Transverse colon (tissue), 4 donors: Measurements from ENCODE around the gene DNMT3B. TPM values are rescaled to one million over a fixed set of nuclear protein-coding genes. Genes with fewer than 3 reads are reported as not detected.

Experiments
- DNase-seq: peaks from one replicate; pipeline ENCODE4 v3.0.0-alpha.2; 2019
- H3K27ac ChIP-seq, 4 donors: fragments of 200-600 bp; sonication (generic); 2 replicates each; pipeline ENCODE4 v1.5.1; 2016 to 2018; ENCODE audit warnings: inconsistent platforms in 4 of 4
- H3K27me3 ChIP-seq: fragments of 200-600 bp; sonication (generic); 2 replicates; pipeline ENCODE4 v1.5.1; 2017; ENCODE audit warnings: inconsistent platforms
- H3K36me3 ChIP-seq, 4 donors: fragments of 200-600 bp; sonication (generic); 2 replicates each; pipeline ENCODE4 v1.5.1; 2017 to 2019; ENCODE audit warnings: inconsistent platforms in 4 of 4
- H3K4me1 ChIP-seq, 4 donors: fragments of 200-600 bp; sonication (generic); 2 replicates each; pipeline ENCODE4 v1.5.1; 2017 to 2020; ENCODE audit warnings: inconsistent platforms in 4 of 4
- H3K4me3 ChIP-seq, 4 donors: fragments of 200-600 bp; sonication (generic); 1 replicate in 1 of 4; 2 replicates in 3 of 4; pipeline versions ENCODE4 v1.5.1 to v1.6.1; 2017 to 2019; ENCODE audit warnings: inconsistent platforms in 4 of 4
- H3K9me3 ChIP-seq, 2 donors: fragments of 200-600 bp; sonication (generic); 2 replicates each; pipeline ENCODE4 v1.5.1; 2017 to 2019; ENCODE audit warnings: inconsistent platforms in 2 of 2
- CTCF ChIP-seq, 5 experiments: fragments of 200-600 bp in 3 of 5; fragments of 450-650 bp in 2 of 5; sonication (generic) in 3 of 5; IDR thresholded peaks; 1 replicate in 2 of 5; 2 replicates in 3 of 5; pipeline ENCODE4 v1.5.1; 2016 to 2017; ENCODE audit warnings: antibody characterized with exemption in 5 of 5, inconsistent platforms in 3 of 5, mild to moderate bottlenecking in 2 of 5, moderate library complexity in 1 of 5
- EP300 ChIP-seq: sonication (generic); formaldehyde crosslinking; IDR thresholded peaks from one replicate; pipeline ENCODE4 v1.6.1; 2017; ENCODE audit warnings: antibody characterized with exemption, low read depth
- POLR2A ChIP-seq: fragments of 450-650 bp; IDR thresholded peaks from one replicate; pipeline ENCODE4 v1.6.1; 2016; ENCODE audit warnings: antibody characterized with exemption, mild to moderate bottlenecking, moderate library complexity
- POLR2AphosphoS5 ChIP-seq, 3 donors: sonication (generic); formaldehyde crosslinking; IDR thresholded peaks; one replicate each; pipeline ENCODE4 v1.6.1; 2016; ENCODE audit warnings: antibody characterized with exemption in 3 of 3
- WGBS, 2 donors: methylation state at CpG; one replicate each; pipeline ENCODE4 v1.1.5; 2018; ENCODE audit warnings: low coverage in 1 of 2; 5-methylcytosine and 5-hydroxymethylcytosine counted together
- in situ Hi-C, 4 donors: fragments of 200-750 bp; cut with MboI; loops; one replicate each; pipeline versions ENCODE4 v1.15.0 to v1.15.1; 2017; ENCODE audit warnings: low sequenced_read_pairs in 3 of 4, low pct_ligation_motif_present in 1 of 4, low pct_unique_long_range_greater_than_20kb in 1 of 4
- intact Hi-C: fragments of 100-400 bp; cut with DNase I; formaldehyde crosslinking; loops from one replicate; pipeline ENCODE4 v1.15.1; 2023; ENCODE audit warnings: low total_unique reads
- total RNA-seq, 4 donors: library from RNA; depleted of rRNA; stranded (reverse); fragments of >200 nt; gene quantifications; one replicate each; pipeline ENCODE4 v1.1.0, GENCODE V29; 2016

Gene DNMT3B
- total RNA-seq, 4 donors from 2014 or later = 0.37 to 6.8 (median 0.67) TPM

- Histone ChIP-seq H3K27me3 (no peaks in the 10 kb centered on the region), H3K4me3 (no peak overlapping the region), H3K27ac (no peak overlapping the region), H3K4me1 (no peaks in the 10 kb centered on the region), H3K36me3 (no peaks in the 10 kb centered on the region), H3K9me3 (no peaks in the 10 kb centered on the region)
- no peak for DNase-seq
- 53 to 65% methylated on average over 5 to 10 of the region's 10 CpGs for WGBS, 2 donors
- intact Hi-C loops (no loop called here), in situ Hi-C loops (no loop called here)
- TF ChIP-seq POLR2AphosphoS5 (IDR thresholded peaks at IDR 0.05) (no peak), CTCF (IDR thresholded peaks at IDR 0.05) (no peak), POLR2A (no peak), EP300 (no peak)
These were observed 9.5 kb upstream of the DNMT3B start for GRCh38 chr20:32752458-32753250.

- in situ Hi-C loops (no loop called here), intact Hi-C loops (no loop called here)
- no peaks in the 10 kb centered on the region for H3K4me1 ChIP-seq
- H3K27me3 ChIP-seq = no peaks in the 10 kb centered on the region
- WGBS, 2 donors = 75 to 79% methylated on average over 4 of the region's 4 CpGs
- H3K27ac ChIP-seq = no peak overlapping the region
- H3K4me3 ChIP-seq = no peak overlapping the region
- no peak for DNase-seq
- no peaks in the 10 kb centered on the region for H3K36me3 ChIP-seq
- TF ChIP-seq POLR2AphosphoS5 (IDR thresholded peaks at IDR 0.05) (no peak), CTCF (IDR thresholded peaks at IDR 0.05) (no peak), POLR2A (no peak), EP300 (no peak)
- H3K9me3 ChIP-seq = no peaks in the 10 kb centered on the region
These were observed 8.5 kb upstream of the DNMT3B start for GRCh38 chr20:32753731-32754130.

- TF ChIP-seq CTCF (IDR thresholded peaks at IDR 0.05) (no peak), EP300 (no peak), POLR2A (no peak), POLR2AphosphoS5 (IDR thresholded peaks at IDR 0.05) (no peak)
These were observed 6.0 kb upstream of the DNMT3B start for GRCh38 chr20:32756156-32756555.

GRCh38 chr20:32761417-32761830 is 761 bp upstream of the DNMT3B start:
- intact Hi-C loops = no loop called here
- Histone ChIP-seq H3K9me3 (no peaks in the 10 kb centered on the region), H3K4me3 (peak overlapping the region in 3 of 4 donors; percentile 81 to 87 (median 82)), H3K4me1 (peaks cover 9 to 17% (median 13%) of the 10 kb centered on the region in 4 donors), H3K36me3 (no peaks in the 10 kb centered on the region), H3K27ac (no peak overlapping the region), H3K27me3 (no peaks in the 10 kb centered on the region)
- no peak for TF ChIP-seq POLR2A
- TF ChIP-seq POLR2AphosphoS5 (IDR thresholded peaks at IDR 0.05) = no peak
- no peak for TF ChIP-seq EP300
- no peak for TF ChIP-seq CTCF (IDR thresholded peaks at IDR 0.05)
- in situ Hi-C loops = no loop called here
- DNase-seq = no peak
- 29 to 31% methylated on average over 4 to 6 of the region's 6 CpGs for WGBS, 2 donors

More at GRCh38 chr20:32756156-32756555, 6.0 kb upstream of the DNMT3B start:
- intact Hi-C loops = no loop called here
- no peak overlapping the region for H3K4me3 ChIP-seq
- H3K27ac ChIP-seq = no peak overlapping the region
- H3K4me1 ChIP-seq = no peaks in the 10 kb centered on the region
- H3K9me3 ChIP-seq = no peaks in the 10 kb centered on the region
- H3K36me3 ChIP-seq = no peaks in the 10 kb centered on the region
- in situ Hi-C loops = no loop called here
- no peaks in the 10 kb centered on the region for H3K27me3 ChIP-seq
- 64 to 67% methylated on average over 2 to 5 of the region's 5 CpGs for WGBS, 2 donors
- DNase-seq = no peak
